ENCODE data around the gene MAN1A2. TPM values are rescaled to one million over a fixed set of nuclear protein-coding genes. Genes with fewer than 3 reads are reported as not detected.

MAN1A2 gene
- total and polyA plus RNA-seq, 11 donors: 5.1 to 36.5 (median 19.9) TPM

DNA sequence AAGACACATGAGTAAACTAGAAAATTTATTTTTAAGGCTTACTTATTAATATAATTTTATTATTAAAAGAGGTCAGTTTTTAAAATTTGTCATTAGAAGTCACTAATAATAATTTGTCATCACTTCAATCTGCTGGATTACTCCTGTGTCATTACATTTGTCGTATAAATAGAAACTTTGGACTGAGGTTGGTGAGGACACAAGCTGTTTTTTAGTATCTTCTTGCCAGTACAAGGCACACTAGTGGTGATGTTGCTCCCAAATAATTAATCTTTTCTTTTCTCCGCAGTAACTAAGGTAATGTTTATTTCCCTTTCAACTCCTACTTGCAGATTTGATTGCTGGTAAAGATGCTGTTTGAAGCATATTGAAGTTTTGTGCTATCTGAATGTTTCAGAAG, 179.2 kb downstream of the MAN1A2 start:
- intact Hi-C loops (cut with DNase I): loop anchor here in 1 of 10 donors (10.0 kb wide), 1 partner anchor 48 kb away; no protein-coding TSS in a partner anchor
- no peak for ATAC-seq

DNA sequence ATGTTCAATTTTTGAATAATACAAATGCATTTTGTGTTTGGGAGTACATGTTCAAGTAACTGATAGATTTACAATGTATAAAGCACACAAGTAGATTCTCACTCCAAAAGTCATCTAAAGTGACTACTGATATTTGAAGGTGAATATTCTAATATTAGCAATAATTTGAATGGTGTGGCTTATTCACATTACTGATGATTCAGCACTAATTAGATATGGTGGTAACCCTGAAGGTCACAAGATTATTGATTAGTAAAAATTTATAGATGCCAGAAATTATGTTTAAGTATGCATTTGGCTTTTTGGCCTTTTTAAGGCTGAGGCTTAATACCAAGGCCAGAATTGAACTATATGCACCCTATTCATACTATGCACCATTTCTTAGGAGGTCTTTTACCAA, 186.2 kb downstream of the MAN1A2 start:
- H3K9me3 ChIP-seq: no peaks in the 10 kb centered on the region
- H3K36me3 ChIP-seq: no peaks in the 10 kb centered on the region
- TF ChIP-seq, protein P1, sequence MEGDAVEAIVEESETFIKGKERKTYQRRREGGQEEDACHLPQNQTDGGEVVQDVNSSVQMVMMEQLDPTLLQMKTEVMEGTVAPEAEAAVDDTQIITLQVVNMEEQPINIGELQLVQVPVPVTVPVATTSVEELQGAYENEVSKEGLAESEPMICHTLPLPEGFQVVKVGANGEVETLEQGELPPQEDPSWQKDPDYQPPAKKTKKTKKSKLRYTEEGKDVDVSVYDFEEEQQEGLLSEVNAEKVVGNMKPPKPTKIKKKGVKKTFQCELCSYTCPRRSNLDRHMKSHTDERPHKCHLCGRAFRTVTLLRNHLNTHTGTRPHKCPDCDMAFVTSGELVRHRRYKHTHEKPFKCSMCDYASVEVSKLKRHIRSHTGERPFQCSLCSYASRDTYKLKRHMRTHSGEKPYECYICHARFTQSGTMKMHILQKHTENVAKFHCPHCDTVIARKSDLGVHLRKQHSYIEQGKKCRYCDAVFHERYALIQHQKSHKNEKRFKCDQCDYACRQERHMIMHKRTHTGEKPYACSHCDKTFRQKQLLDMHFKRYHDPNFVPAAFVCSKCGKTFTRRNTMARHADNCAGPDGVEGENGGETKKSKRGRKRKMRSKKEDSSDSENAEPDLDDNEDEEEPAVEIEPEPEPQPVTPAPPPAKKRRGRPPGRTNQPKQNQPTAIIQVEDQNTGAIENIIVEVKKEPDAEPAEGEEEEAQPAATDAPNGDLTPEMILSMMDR (IDR thresholded peaks at IDR 0.05): no peak
- TF ChIP-seq POLR2A (IDR thresholded peaks at IDR 0.05): no peak
- H3K4me1 ChIP-seq: no peaks in the 10 kb centered on the region
- no peak for DNase-seq
- intact Hi-C loops (cut with DNase I): no loop called here
- ATAC-seq: no peak
- H3K27me3 ChIP-seq: no peaks in the 10 kb centered on the region
- no peak overlapping the region for H3K4me3 ChIP-seq
- no peak overlapping the region for H3K27ac ChIP-seq

More for the DNA sequence above, 179.2 kb downstream of the MAN1A2 start:
- H3K27me3 ChIP-seq: no peaks in the 10 kb centered on the region
- H3K4me3 ChIP-seq: no peak overlapping the region
- WGBS, 4 donors: 76 to 92% (median 81%) methylated on average over 2 of the region's 2 CpGs
- no peak for TF ChIP-seq POLR2A (IDR thresholded peaks at IDR 0.05)
- TF ChIP-seq, protein P1 (IDR thresholded peaks at IDR 0.05): no peak
- H3K27ac ChIP-seq: no peak overlapping the region
- H3K9me3 ChIP-seq: no peaks in the 10 kb centered on the region
- DNase-seq: no peak
- H3K4me1 ChIP-seq: peaks cover 0 to 3% (median 0%) of the 10 kb centered on the region in 12 donors
- no peaks in the 10 kb centered on the region for H3K36me3 ChIP-seq

DNA sequence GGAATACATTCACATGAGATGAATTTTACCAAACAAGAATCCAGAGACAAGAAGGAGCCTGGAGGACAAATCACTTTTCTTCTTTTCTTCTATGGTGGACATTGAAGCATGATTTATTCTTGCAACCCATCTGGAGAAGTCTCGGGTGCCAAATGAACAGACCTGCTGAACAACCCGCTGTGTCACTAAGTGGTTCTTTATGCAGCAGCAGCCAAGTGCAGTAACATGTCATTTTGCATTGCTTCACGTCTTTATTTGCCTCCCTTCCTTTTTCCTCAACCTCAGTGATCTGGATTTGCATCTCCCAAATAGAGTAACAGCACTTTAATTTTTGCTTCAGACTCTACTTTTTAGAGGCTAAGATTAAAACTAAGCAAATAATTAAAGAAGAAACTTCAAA, 188.6 kb downstream of the MAN1A2 start:
- no peak for TF ChIP-seq POLR2A (IDR thresholded peaks at IDR 0.05)
- TF ChIP-seq, protein P1 (IDR thresholded peaks at IDR 0.05): no peak
- no peak overlapping the region for H3K4me3 ChIP-seq
- no peak for DNase-seq
- intact Hi-C loops (cut with DNase I): no loop called here
- H3K27me3 ChIP-seq: no peaks in the 10 kb centered on the region
- 76 to 83% (median 81%) methylated on average over 3 of the region's 3 CpGs for WGBS, 4 donors
- no peaks in the 10 kb centered on the region for H3K36me3 ChIP-seq
- no peak overlapping the region for H3K27ac ChIP-seq
- H3K4me1 ChIP-seq: no peaks in the 10 kb centered on the region
- peaks cover 0 to 6% (median 0%) of the 10 kb centered on the region in 12 donors for H3K9me3 ChIP-seq
- ATAC-seq: no peak

DNA sequence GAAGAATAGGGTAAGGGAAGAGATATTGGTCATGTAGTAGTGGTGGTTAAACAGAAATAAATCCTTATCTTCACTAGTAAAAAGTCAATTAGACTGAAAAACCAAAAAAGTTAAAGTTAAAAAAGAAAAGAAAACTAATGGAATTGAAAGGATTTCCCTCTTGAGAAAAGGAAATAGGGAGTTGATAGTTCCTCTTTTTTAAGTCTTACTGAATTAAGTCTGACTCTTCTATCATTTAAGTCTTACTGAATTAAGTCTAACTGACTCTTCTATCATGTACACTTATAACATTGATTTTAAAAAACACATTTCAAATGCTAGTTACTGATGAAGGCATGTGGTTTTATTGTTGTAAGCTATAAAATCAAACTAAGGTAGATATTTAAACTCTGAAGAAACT, 189.1 kb downstream of the MAN1A2 start:
- no peak for DNase-seq
- Histone ChIP-seq H3K27ac (no peak overlapping the region), H3K27me3 (no peaks in the 10 kb centered on the region), H3K4me3 (no peak overlapping the region), H3K9me3 (peaks cover 0 to 6% (median 0%) of the 10 kb centered on the region in 12 donors), H3K36me3 (no peaks in the 10 kb centered on the region), H3K4me1 (no peaks in the 10 kb centered on the region)
- intact Hi-C loops (cut with DNase I): no loop called here
- no peak for ATAC-seq
- no peak for TF ChIP-seq POLR2A (IDR thresholded peaks at IDR 0.05)
- TF ChIP-seq, protein P1 (IDR thresholded peaks at IDR 0.05): no peak

All from heart left ventricle (tissue), 16 donors.